Coronary artery (tissue), 2 donors: ENCODE data around the gene PHF8.
A peak's percentile ranks its signal among the peaks of the same experiment; 100 is the strongest.

ENCODE experiments used
- DNase-seq: peaks from one replicate; pipeline ENCODE4 v3.0.0-alpha.2; 2017; ENCODE audit warnings: low spot score
- H3K27ac ChIP-seq, 2 donors: fragments of 200-600 bp; sonication (generic); one replicate each; pipeline ENCODE4 v1.5.1; 2016 to 2019
- H3K4me3 ChIP-seq: fragments of 200-600 bp; sonication (generic); 2 replicates; pipeline ENCODE4 v1.5.1; 2016; ENCODE audit warnings: mild to moderate bottlenecking, moderate library complexity
- TF ChIP-seq, protein P1 (sequence below): fragments of 200-600 bp; sonication (generic); IDR thresholded peaks from one replicate; pipeline ENCODE4 v1.5.1; 2019; ENCODE audit warnings: antibody characterized with exemption

PHF8 gene

GRCh38 chrX:54048412-54048811 lies 4.1 kb upstream of the PHF8 start:
- TF ChIP-seq, protein P1, sequence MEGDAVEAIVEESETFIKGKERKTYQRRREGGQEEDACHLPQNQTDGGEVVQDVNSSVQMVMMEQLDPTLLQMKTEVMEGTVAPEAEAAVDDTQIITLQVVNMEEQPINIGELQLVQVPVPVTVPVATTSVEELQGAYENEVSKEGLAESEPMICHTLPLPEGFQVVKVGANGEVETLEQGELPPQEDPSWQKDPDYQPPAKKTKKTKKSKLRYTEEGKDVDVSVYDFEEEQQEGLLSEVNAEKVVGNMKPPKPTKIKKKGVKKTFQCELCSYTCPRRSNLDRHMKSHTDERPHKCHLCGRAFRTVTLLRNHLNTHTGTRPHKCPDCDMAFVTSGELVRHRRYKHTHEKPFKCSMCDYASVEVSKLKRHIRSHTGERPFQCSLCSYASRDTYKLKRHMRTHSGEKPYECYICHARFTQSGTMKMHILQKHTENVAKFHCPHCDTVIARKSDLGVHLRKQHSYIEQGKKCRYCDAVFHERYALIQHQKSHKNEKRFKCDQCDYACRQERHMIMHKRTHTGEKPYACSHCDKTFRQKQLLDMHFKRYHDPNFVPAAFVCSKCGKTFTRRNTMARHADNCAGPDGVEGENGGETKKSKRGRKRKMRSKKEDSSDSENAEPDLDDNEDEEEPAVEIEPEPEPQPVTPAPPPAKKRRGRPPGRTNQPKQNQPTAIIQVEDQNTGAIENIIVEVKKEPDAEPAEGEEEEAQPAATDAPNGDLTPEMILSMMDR: no peak
- DNase-seq: no peak
- Histone ChIP-seq H3K4me3 (no peak overlapping the region), H3K27ac (no peak overlapping the region)

DNA sequence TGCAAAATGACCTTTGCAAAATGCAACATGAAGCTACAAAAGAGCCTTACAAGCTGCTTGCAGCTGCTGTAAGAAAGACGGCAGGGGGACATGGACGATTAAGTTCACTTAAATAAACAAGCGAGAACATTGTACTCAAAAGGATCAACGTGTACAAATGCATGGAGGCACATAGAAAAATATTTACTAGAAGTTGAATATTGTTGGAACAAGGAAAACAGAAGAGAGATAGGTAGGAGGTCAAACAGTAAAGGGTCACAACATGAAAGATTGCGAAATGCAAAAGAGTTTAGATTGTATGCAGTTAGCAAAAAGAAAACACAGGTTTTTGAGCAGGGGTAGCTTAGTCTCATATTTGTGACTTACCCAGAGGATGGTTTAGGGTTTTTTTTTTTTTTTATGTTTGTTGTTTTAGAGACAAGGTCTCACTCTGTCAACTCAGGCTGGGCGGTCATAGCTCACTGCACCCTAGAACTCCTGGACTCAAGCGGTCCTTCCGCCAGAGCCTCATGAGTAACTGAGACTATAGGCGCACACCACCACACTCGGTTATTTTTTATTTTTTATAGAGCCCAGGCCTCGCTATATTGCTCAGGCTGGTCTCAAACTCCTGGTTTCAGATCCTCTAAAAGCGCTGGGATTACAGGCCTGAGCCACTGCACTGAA lies 1.4 kb upstream of the PHF8 start:
- no peak overlapping the region for H3K27ac ChIP-seq
- no peak overlapping the region for H3K4me3 ChIP-seq
- TF ChIP-seq, protein P1: no peak
- DNase-seq: no peak

- H3K4me3 ChIP-seq: peak overlapping the region; percentile 82
Measured at GRCh38 chrX:54044877-54045338, 635 bp upstream of the PHF8 start.

DNA sequence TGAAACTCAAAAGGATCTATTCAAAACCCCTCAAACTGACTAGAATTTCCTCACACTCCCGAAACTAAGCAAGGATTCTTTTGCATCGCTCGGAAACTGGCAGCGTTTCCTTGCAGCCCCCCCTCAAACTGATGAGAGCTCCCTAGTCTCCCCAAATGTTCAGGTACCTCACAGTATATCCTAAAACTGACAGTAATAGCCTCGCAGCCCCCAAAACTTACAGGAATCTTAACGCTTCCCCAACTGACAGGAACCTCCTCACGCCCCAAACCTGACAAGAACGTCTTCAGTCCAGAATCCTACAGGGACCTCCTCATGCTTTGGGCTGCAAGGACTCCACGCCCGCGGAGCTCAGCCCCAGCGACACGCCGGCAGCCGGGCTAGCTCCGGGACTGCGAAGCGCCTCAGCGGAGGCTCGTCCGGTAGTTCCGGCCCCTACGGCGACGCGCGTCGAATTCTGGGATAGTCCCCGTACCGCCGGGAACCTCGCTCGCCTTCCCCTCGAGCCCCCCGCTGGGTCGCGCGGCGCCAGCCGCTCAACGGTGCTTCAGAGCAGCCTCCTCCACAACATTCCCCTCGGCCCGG lies 640 bp downstream of the PHF8 start:
- Histone ChIP-seq H3K27ac (peak overlapping the region; percentile 85 to 94), H3K4me3 (peak overlapping the region; percentile 82)
- DNase-seq: no peak
- TF ChIP-seq, protein P1: no peak

More at GRCh38 chrX:54044877-54045338, 635 bp upstream of the PHF8 start:
- no peak for DNase-seq
- TF ChIP-seq, protein P1: no peak
- peak overlapping the region; percentile 85 to 94 for H3K27ac ChIP-seq

DNA sequence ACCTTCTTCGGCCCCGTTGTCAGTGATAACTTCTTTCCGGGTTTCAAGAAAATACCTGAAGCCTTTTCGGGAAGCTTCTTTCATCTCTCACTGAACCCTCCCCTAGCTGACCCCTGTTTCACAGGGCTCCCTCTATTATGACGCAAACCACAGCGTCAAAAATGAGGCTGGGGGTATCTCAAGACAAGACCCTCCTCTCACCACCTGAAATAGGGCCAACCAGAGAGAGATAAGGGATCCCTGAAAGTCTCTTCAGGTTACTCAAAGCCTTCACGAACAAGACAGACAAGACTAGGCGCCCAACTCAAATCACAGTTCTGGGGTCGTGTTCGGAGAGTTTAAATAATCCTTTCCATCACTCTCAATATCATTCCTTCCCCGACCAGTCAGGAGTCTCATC lies 1.2 kb downstream of the PHF8 start:
- peak overlapping the region; percentile 82 for H3K4me3 ChIP-seq
- no peak for DNase-seq
- H3K27ac ChIP-seq: peak overlapping the region; percentile 85 to 94
- TF ChIP-seq, protein P1: no peak

GRCh38 chrX:54042609-54043021 lies 1.7 kb downstream of the PHF8 start:
- H3K27ac ChIP-seq: peak overlapping the region in 1 of 2 donors; percentile 94

More at GRCh38 chrX:54042609-54043021, 1.7 kb downstream of the PHF8 start:
- H3K4me3 ChIP-seq: peak overlapping the region; percentile 82
- DNase-seq: no peak
- TF ChIP-seq, protein P1: no peak
